GM20000 (cell line): ENCODE measurements around the gene ARIH1.

Experiments
- DNase-seq: peaks from one replicate; pipeline ENCODE4 v3.0.0; 2012; ENCODE audit warnings: low spot score
- CTCF ChIP-seq: IDR thresholded peaks from 2 replicates; pipeline ENCODE4 v1.5.1; 2012; ENCODE audit warnings: mild to moderate bottlenecking, control low read depth; ENCODE audit errors: extremely low read depth, missing control alignments

The ARIH1 gene

GRCh38 chr15:72585025-72585424, 110.9 kb downstream of the ARIH1 start:
- no peak for TF ChIP-seq CTCF
- DNase-seq = no peak

- TF ChIP-seq CTCF = no peak
- DNase-seq = no peak
These were observed 111.4 kb downstream of the ARIH1 start for GRCh38 chr15:72585476-72586058.

- TF ChIP-seq CTCF = no peak
- no peak for DNase-seq
These were observed 114.0 kb downstream of the ARIH1 start for GRCh38 chr15:72588096-72588495.

- TF ChIP-seq CTCF = no peak
- DNase-seq = no peak
These were observed 116.3 kb downstream of the ARIH1 start for GRCh38 chr15:72590427-72590826.

GRCh38 chr15:72591361-72591760, 117.2 kb downstream of the ARIH1 start:
- no peak for TF ChIP-seq CTCF
- no peak for DNase-seq

- TF ChIP-seq CTCF = no peak
- DNase-seq = no peak
These were observed 118.0 kb downstream of the ARIH1 start for GRCh38 chr15:72592097-72592496.

GRCh38 chr15:72592676-72593075, 118.5 kb downstream of the ARIH1 start:
- no peak for TF ChIP-seq CTCF
- no peak for DNase-seq

- no peak for DNase-seq
- no peak for TF ChIP-seq CTCF
These were observed 119.7 kb downstream of the ARIH1 start for GRCh38 chr15:72593838-72594237.
